ENCODE results near the gene CAD.

The CAD gene

DNA sequence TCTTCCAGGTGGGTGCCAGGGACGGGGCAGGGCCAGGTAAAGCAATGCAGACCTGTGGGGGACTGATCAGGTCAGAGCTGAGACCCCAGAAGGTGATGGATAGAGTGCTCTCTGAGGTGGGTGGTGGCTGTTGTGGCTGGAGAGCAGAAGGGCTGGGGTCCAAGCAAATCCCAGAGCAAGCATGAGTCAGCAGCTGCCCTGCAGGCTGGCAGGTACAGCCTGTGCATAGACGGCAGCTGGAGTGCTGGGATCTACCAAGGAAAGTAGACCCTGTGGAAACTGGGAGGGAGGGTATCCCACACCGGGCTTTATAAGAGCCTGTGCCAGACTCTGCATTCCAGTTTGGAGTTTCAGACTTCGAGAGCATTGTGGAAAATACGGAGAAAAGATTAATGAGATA, 65.7 kb downstream of the CAD start:
- intact Hi-C loops (cut with DNase I; ENCODE audit: low total_unique reads) = loop anchor here (10.0 kb wide), 1 partner anchor 328 kb away; no protein-coding TSS in a partner anchor
- Histone ChIP-seq H3K4me1 (peaks cover 0 to 2% (median 0%) of the 10 kb centered on the region in 4 donors), H3K27me3 (peaks cover 0 to 32% of the 10 kb centered on the region in 2 donors), H3K4me3 (no peak overlapping the region), H3K27ac (no peak overlapping the region), H3K9me3 (no peaks in the 10 kb centered on the region), H3K36me3 (no peaks in the 10 kb centered on the region)
- no peak for DNase-seq
- TF ChIP-seq, protein P1, sequence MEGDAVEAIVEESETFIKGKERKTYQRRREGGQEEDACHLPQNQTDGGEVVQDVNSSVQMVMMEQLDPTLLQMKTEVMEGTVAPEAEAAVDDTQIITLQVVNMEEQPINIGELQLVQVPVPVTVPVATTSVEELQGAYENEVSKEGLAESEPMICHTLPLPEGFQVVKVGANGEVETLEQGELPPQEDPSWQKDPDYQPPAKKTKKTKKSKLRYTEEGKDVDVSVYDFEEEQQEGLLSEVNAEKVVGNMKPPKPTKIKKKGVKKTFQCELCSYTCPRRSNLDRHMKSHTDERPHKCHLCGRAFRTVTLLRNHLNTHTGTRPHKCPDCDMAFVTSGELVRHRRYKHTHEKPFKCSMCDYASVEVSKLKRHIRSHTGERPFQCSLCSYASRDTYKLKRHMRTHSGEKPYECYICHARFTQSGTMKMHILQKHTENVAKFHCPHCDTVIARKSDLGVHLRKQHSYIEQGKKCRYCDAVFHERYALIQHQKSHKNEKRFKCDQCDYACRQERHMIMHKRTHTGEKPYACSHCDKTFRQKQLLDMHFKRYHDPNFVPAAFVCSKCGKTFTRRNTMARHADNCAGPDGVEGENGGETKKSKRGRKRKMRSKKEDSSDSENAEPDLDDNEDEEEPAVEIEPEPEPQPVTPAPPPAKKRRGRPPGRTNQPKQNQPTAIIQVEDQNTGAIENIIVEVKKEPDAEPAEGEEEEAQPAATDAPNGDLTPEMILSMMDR (IDR thresholded peaks at IDR 0.05) = no peak

- H3K27ac ChIP-seq = no peak overlapping the region
- intact Hi-C loops (cut with DNase I; ENCODE audit: low total_unique reads) = loop anchor here (10.0 kb wide), 1 partner anchor 330 kb away; no protein-coding TSS in a partner anchor
Observed at GRCh38 chr2:27284996-27285395, 67.8 kb downstream of the CAD start.

GRCh38 chr2:27285481-27285880, 68.3 kb downstream of the CAD start:
- Histone ChIP-seq H3K4me1 (no peaks in the 10 kb centered on the region), H3K27me3 (peaks cover 0 to 32% of the 10 kb centered on the region in 2 donors), H3K27ac (no peak overlapping the region), H3K36me3 (no peaks in the 10 kb centered on the region), H3K4me3 (no peak overlapping the region), H3K9me3 (no peaks in the 10 kb centered on the region)
- no peak for DNase-seq
- TF ChIP-seq, protein P1 (IDR thresholded peaks at IDR 0.05) = no peak
- intact Hi-C loops (cut with DNase I; ENCODE audit: low total_unique reads) = loop anchor here (10.0 kb wide), 1 partner anchor 331 kb away; no protein-coding TSS in a partner anchor

More at GRCh38 chr2:27284996-27285395, 67.8 kb downstream of the CAD start:
- Histone ChIP-seq H3K36me3 (no peaks in the 10 kb centered on the region), H3K4me3 (no peak overlapping the region), H3K27me3 (peaks cover 0 to 33% of the 10 kb centered on the region in 2 donors), H3K4me1 (peaks cover 0 to 2% (median 0%) of the 10 kb centered on the region in 4 donors), H3K9me3 (no peaks in the 10 kb centered on the region)
- TF ChIP-seq, protein P1 (IDR thresholded peaks at IDR 0.05) = no peak
- DNase-seq = no peak

- DNase-seq = no peak
- Histone ChIP-seq H3K4me1 (no peaks in the 10 kb centered on the region), H3K27me3 (peaks cover 0 to 29% of the 10 kb centered on the region in 2 donors), H3K27ac (no peak overlapping the region), H3K36me3 (no peaks in the 10 kb centered on the region), H3K4me3 (no peak overlapping the region), H3K9me3 (no peaks in the 10 kb centered on the region)
- intact Hi-C loops (cut with DNase I; ENCODE audit: low total_unique reads) = loop anchor here (10.0 kb wide), 1 partner anchor 334 kb away; no protein-coding TSS in a partner anchor
- TF ChIP-seq, protein P1 (IDR thresholded peaks at IDR 0.05) = no peak
Observed at GRCh38 chr2:27288610-27289009, 71.4 kb downstream of the CAD start.

GRCh38 chr2:27290549-27290948, 73.4 kb downstream of the CAD start:
- Histone ChIP-seq H3K27me3 (peaks cover 0 to 26% of the 10 kb centered on the region in 2 donors), H3K4me1 (no peaks in the 10 kb centered on the region), H3K27ac (no peak overlapping the region), H3K36me3 (no peaks in the 10 kb centered on the region), H3K4me3 (no peak overlapping the region), H3K9me3 (no peaks in the 10 kb centered on the region)
- DNase-seq = no peak
- intact Hi-C loops (cut with DNase I; ENCODE audit: low total_unique reads) = no loop called here
- TF ChIP-seq, protein P1 (IDR thresholded peaks at IDR 0.05) = no peak

DNA sequence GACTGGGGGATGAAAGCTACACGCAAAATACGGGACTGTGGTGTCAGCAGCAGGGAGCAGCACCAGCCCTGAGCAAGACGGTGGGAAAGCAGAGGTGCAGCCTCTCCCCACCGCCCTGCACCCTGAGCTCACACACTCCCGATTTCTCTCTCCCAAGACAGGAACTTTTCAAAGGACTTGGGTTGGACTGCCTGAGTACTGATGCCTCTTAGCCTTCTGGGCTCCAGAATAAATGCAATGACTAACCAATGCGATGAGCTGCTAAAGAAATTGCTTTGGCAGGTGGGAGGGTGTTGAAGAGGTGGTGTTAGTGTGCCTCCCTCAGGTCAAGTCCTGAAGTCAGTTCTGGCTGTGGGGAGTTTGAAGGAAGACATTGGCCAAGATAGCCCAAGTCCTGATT, 74.7 kb downstream of the CAD start:
- DNase-seq = no peak
- H3K27me3 ChIP-seq = peaks cover 0 to 29% of the 10 kb centered on the region in 2 donors
- H3K4me1 ChIP-seq = no peaks in the 10 kb centered on the region
- intact Hi-C loops (cut with DNase I; ENCODE audit: low total_unique reads) = no loop called here
- H3K27ac ChIP-seq = no peak overlapping the region
- H3K9me3 ChIP-seq = no peaks in the 10 kb centered on the region
- no peaks in the 10 kb centered on the region for H3K36me3 ChIP-seq
- TF ChIP-seq, protein P1 (IDR thresholded peaks at IDR 0.05) = no peak
- no peak overlapping the region for H3K4me3 ChIP-seq
